Measurements from ENCODE around the gene DAP.

- no peak for TF ChIP-seq POLR2A (IDR thresholded peaks at IDR 0.05)
- TF ChIP-seq, protein P1, sequence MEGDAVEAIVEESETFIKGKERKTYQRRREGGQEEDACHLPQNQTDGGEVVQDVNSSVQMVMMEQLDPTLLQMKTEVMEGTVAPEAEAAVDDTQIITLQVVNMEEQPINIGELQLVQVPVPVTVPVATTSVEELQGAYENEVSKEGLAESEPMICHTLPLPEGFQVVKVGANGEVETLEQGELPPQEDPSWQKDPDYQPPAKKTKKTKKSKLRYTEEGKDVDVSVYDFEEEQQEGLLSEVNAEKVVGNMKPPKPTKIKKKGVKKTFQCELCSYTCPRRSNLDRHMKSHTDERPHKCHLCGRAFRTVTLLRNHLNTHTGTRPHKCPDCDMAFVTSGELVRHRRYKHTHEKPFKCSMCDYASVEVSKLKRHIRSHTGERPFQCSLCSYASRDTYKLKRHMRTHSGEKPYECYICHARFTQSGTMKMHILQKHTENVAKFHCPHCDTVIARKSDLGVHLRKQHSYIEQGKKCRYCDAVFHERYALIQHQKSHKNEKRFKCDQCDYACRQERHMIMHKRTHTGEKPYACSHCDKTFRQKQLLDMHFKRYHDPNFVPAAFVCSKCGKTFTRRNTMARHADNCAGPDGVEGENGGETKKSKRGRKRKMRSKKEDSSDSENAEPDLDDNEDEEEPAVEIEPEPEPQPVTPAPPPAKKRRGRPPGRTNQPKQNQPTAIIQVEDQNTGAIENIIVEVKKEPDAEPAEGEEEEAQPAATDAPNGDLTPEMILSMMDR (IDR thresholded peaks at IDR 0.05) = no peak
- no peak for TF ChIP-seq POLR2AphosphoS5 (IDR thresholded peaks at IDR 0.05)
These were observed 102.8 kb downstream of the DAP start for GRCh38 chr5:10658265-10658664.

Data from transverse colon (tissue), 4 donors.